ENCODE results near the gene TSSK3. TPM values are rescaled to one million over a fixed set of nuclear protein-coding genes. Genes with fewer than 3 reads are reported as not detected.
"Not testable (repeated sequence)": the region's sequence is repeated elsewhere in the genome, so short reads cannot be mapped to it uniquely, and the experiment has no call there.

Gene TSSK3
- total RNA-seq, 1 experiment from 2014 or later, result 3.9 TPM

- no peak for DNase-seq
- no peaks in the 10 kb centered on the region for H3K9me3 ChIP-seq (ENCODE audit: insufficient read depth, low read depth)
- H3K4me2 ChIP-seq, result no peak overlapping the region
- H3F3A ChIP-seq (ENCODE audit: insufficient read depth, low read depth), result peaks cover 20% of the 10 kb centered on the region; the same call in 1 of the 2 replicates
- POLR2A ChIA-PET (ENCODE audit: unreplicated experiment), result no interaction called here
- BruUV-seq (replicated peaks), result no TSS peak
- no peak for TF ChIP-seq EZH2 (IDR thresholded peaks at IDR 0.05; ENCODE audit: low read depth)
- no peak overlapping the region for H3K4me3 ChIP-seq
- no peaks in the 10 kb centered on the region for H3K79me2 ChIP-seq (ENCODE audit: low read depth)
- CTCF ChIA-PET, result no interaction called here
- H3K9me2 ChIP-seq (ENCODE audit: insufficient read depth), result no peaks in the 10 kb centered on the region
- no peaks in the 10 kb centered on the region for H4K20me1 ChIP-seq (ENCODE audit: insufficient read depth)
- H3K4me1 ChIP-seq (replicated peaks; ENCODE audit: insufficient read depth), result peaks cover 14% of the 10 kb centered on the region; the same call in 1 of the 2 replicates
- H3K27ac ChIP-seq, result no peak overlapping the region
- H3K36me3 ChIP-seq (ENCODE audit: low read depth), result no peaks in the 10 kb centered on the region
- H3K27me3 ChIP-seq (ENCODE audit: insufficient read depth, low read depth), result no peaks in the 10 kb centered on the region
- no peak overlapping the region for H2AFZ ChIP-seq
- intact Hi-C loops (cut with micrococcal nuclease; ENCODE audit: unreplicated experiment), result loop anchor here (5.0 kb wide), 1 partner anchor 342 kb away; the partner anchor contains the start of gene KHDRBS1
Observed at GRCh38 chr1:32353886-32354570, 8.3 kb upstream of the TSSK3 start.

GRCh38 chr1:32355778-32356177 is 6.6 kb upstream of the TSSK3 start:
- DNase-seq; H3K79me2 ChIP-seq (ENCODE audit: low read depth); H3K27ac ChIP-seq; H3K4me2 ChIP-seq; H3K9me2 ChIP-seq (ENCODE audit: insufficient read depth); intact Hi-C loops (cut with micrococcal nuclease; ENCODE audit: unreplicated experiment); H3K9me3 ChIP-seq (ENCODE audit: insufficient read depth, low read depth); H3K4me3 ChIP-seq; BruUV-seq (replicated peaks); H4K20me1 ChIP-seq (ENCODE audit: insufficient read depth); H3K36me3 ChIP-seq (ENCODE audit: low read depth); H3K27me3 ChIP-seq (ENCODE audit: insufficient read depth, low read depth); CTCF ChIA-PET; H2AFZ ChIP-seq; POLR2A ChIA-PET (ENCODE audit: unreplicated experiment): not testable (repeated sequence)
- Histone ChIP-seq H3K4me1 (replicated peaks; ENCODE audit: insufficient read depth) (peaks cover 12% of the 10 kb centered on the region; the same call in 1 of the 2 replicates), H3F3A (ENCODE audit: insufficient read depth, low read depth) (peaks cover 17% of the 10 kb centered on the region; the same call in 1 of the 2 replicates)

DNA sequence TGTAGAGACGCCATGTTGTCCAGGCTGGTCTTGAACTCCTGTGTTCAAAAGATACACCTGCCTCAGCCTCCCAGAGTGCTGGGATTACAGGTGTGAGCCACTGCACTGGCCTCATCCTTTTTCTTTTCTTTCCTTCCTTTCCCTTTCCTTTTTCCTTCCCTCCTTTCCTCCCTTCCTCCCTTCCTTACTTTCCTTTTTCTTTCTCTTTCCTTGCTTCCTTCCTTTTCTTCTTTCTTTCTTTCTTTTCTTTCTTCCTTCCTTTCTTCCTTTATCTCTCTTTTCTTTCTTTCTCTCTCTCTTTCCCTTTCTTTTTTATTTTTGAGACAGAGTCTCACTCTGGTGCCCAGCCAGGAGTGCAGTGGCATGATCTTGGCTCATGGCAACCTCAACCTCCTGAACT is 5.9 kb upstream of the TSSK3 start:
- intact Hi-C loops (cut with micrococcal nuclease; ENCODE audit: unreplicated experiment), result no loop called here
- POLR2A ChIA-PET (ENCODE audit: unreplicated experiment), result no interaction called here

GRCh38 chr1:32357614-32358013 is 4.7 kb upstream of the TSSK3 start:
- no peak overlapping the region for H2AFZ ChIP-seq
- intact Hi-C loops (cut with micrococcal nuclease; ENCODE audit: unreplicated experiment), result no loop called here
- no peaks in the 10 kb centered on the region for H4K20me1 ChIP-seq (ENCODE audit: insufficient read depth)
- ChIA-PET POLR2A (ENCODE audit: unreplicated experiment) (interaction anchor here (0.6 to 0.7 kb wide), 2 partner anchors 26 to 1632 kb away, joined by 3 to 4 read pairs; no protein-coding TSS in a partner anchor), CTCF (interaction anchor here (0.6 kb wide), 1 partner anchor 59 kb away, joined by 4 read pairs; no protein-coding TSS in a partner anchor)
- no peaks in the 10 kb centered on the region for H3K79me2 ChIP-seq (ENCODE audit: low read depth)
- no peak overlapping the region for H3K4me2 ChIP-seq
- no peak for DNase-seq
- H3K36me3 ChIP-seq (ENCODE audit: low read depth), result no peaks in the 10 kb centered on the region
- BruUV-seq (replicated peaks), result no TSS peak
- no peak for TF ChIP-seq EZH2 (IDR thresholded peaks at IDR 0.05; ENCODE audit: low read depth)
- TF ChIP-seq, protein P1, sequence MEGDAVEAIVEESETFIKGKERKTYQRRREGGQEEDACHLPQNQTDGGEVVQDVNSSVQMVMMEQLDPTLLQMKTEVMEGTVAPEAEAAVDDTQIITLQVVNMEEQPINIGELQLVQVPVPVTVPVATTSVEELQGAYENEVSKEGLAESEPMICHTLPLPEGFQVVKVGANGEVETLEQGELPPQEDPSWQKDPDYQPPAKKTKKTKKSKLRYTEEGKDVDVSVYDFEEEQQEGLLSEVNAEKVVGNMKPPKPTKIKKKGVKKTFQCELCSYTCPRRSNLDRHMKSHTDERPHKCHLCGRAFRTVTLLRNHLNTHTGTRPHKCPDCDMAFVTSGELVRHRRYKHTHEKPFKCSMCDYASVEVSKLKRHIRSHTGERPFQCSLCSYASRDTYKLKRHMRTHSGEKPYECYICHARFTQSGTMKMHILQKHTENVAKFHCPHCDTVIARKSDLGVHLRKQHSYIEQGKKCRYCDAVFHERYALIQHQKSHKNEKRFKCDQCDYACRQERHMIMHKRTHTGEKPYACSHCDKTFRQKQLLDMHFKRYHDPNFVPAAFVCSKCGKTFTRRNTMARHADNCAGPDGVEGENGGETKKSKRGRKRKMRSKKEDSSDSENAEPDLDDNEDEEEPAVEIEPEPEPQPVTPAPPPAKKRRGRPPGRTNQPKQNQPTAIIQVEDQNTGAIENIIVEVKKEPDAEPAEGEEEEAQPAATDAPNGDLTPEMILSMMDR (conservative IDR thresholded peaks at IDR 0.05), result no peak
- no peak overlapping the region for H3K4me3 ChIP-seq
- H3K27ac ChIP-seq, result no peak overlapping the region
- no peaks in the 10 kb centered on the region for H3K27me3 ChIP-seq (ENCODE audit: insufficient read depth, low read depth)
- H3K4me1 ChIP-seq (replicated peaks; ENCODE audit: insufficient read depth), result peaks cover 3% of the 10 kb centered on the region; the same call in 1 of the 2 replicates
- peaks cover 18% of the 10 kb centered on the region; the same call in 1 of the 2 replicates for H3F3A ChIP-seq (ENCODE audit: insufficient read depth, low read depth)
- H3K9me3 ChIP-seq (ENCODE audit: insufficient read depth, low read depth), result no peaks in the 10 kb centered on the region
- H3K9me2 ChIP-seq (ENCODE audit: insufficient read depth), result no peaks in the 10 kb centered on the region

More for the DNA sequence above, 5.9 kb upstream of the TSSK3 start:
- H3K36me3 ChIP-seq (ENCODE audit: low read depth), result no peaks in the 10 kb centered on the region
- H3K9me2 ChIP-seq (ENCODE audit: insufficient read depth), result no peaks in the 10 kb centered on the region
- H3K4me1 ChIP-seq (replicated peaks; ENCODE audit: insufficient read depth), result peaks cover 10% of the 10 kb centered on the region; the same call in 1 of the 2 replicates
- TF ChIP-seq, protein P1 (conservative IDR thresholded peaks at IDR 0.05), result no peak
- no peak for TF ChIP-seq EZH2 (IDR thresholded peaks at IDR 0.05; ENCODE audit: low read depth)
- H3K27me3 ChIP-seq (ENCODE audit: insufficient read depth, low read depth), result no peaks in the 10 kb centered on the region
- DNase-seq, result no peak
- no peak overlapping the region for H2AFZ ChIP-seq
- H3K9me3 ChIP-seq (ENCODE audit: insufficient read depth, low read depth), result no peaks in the 10 kb centered on the region
- no peak overlapping the region for H3K4me2 ChIP-seq
- H3F3A ChIP-seq (ENCODE audit: insufficient read depth, low read depth), result peaks cover 16% of the 10 kb centered on the region; the same call in 1 of the 2 replicates
- CTCF ChIA-PET, result no interaction called here
- H3K4me3 ChIP-seq, result no peak overlapping the region
- no TSS peak for BruUV-seq (replicated peaks)
- no peaks in the 10 kb centered on the region for H3K79me2 ChIP-seq (ENCODE audit: low read depth)
- no peak overlapping the region for H3K27ac ChIP-seq
- H4K20me1 ChIP-seq (ENCODE audit: insufficient read depth), result no peaks in the 10 kb centered on the region
